GM19463 (cell line): ENCODE results near the gene KLF8.
"Not testable (repeated sequence)": the region's sequence is repeated elsewhere in the genome, so short reads cannot be mapped to it uniquely, and the experiment has no call there.

Source experiments
- ATAC-seq: cut with Tn5 transposase; IDR thresholded peaks from one replicate; pipeline ENCODE4 v1.9.1; 2021; ENCODE audit warnings: mild to moderate bottlenecking, moderate library complexity; ENCODE audit not compliant: unreplicated experiment

KLF8 gene

GRCh38 chrX:56232221-56233082 lies at the start of gene KLF8:
KLF8 (plus strand) TSS chrX:56232356; CDS start chrX:56233335, 979 bp downstream.
- ATAC-seq: peak; percentile 66

DNA sequence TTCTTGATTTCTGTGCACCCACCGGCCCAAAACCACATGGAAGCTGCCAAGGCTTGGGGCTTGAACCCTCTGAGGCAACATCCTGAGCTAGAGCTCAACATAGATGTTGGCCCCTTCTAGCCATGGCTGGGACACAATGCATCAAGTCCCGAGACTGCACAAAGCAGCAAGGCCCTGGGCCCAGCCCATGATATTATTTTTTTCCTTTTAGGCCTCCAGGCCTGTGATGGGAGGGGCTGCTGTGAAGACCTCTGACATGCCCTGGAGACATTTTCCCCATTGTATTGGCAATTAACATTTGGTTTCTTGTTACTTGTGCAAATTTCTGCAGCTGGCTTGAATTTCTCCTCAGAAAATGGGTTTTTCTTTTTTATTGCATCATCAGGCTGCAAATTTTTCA lies 25.2 kb upstream of the KLF8 start:
- ATAC-seq: not testable (repeated sequence)

- no peak for ATAC-seq
Measured at GRCh38 chrX:56211701-56212100, 20.5 kb upstream of the KLF8 start.

DNA sequence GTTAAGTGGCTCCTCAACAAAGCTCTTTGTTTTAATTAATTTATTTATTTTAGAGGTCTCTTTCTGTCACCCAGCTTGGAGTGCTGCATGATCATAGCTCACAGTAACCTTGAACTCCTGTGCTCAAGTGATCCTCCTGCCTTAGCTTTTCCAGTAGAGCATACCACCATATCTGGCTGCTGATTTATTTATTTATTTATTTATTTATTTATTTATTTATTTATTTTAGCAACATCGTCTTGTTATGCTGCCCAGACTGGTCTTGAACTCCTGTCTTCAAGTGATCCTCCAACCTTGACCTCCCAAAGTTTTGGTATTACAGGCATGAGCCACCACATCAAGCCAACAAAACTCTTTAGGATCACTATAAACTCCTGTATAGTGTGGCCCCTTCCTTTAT lies 15.8 kb upstream of the KLF8 start:
- ATAC-seq: no peak

GRCh38 chrX:56219700-56220099 lies 12.5 kb upstream of the KLF8 start:
- no peak for ATAC-seq

GRCh38 chrX:56221101-56221500 lies 11.1 kb upstream of the KLF8 start:
- no peak for ATAC-seq

DNA sequence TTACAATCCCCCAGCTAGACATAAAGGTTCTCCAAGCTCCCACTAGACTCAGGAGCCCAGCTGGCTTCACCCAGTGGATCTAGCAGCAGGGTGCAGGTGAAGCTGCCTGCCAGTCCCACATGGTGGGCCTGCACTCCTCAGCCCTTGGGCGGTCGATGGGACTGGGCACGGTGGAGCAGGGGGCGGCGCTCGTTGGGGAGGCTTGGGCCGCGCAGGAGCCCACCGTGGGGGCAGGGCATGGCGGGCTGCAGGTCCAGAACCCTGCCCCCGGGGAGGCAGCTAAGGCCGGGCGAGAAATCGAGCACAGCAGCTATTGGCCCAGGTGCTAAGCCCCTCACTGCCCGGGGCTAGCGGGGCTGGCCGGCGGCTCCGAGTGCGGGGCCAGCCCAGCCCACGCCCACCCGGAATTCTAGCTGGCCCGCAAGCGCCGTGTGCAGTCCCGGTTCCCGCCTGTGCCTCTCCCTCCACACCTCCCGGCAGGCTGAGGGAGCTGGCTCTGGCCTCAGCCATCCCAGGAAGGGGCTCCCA lies 9.6 kb upstream of the KLF8 start:
- no peak for ATAC-seq

DNA sequence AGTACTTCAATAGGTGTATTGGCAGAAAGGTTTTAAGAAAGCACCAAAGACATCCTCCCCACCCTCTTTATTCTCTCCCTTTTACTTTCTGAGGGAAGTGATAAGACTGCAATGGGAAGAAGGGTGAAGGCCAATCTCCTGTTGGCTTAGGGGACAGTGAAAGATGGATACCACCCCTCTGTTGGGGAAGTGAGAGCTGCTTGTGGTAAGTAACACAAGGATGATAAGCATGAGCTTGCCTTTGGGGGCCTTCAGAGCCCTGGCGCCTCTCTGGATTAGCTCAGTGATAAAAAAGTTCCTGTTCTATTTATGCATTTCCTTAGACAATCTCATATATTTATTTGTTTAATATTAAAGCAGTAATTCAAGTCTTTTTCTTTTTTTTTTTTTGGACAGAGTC lies 5.2 kb upstream of the KLF8 start:
- ATAC-seq: no peak

- no peak for ATAC-seq
Measured at GRCh38 chrX:56228914-56229313, 3.2 kb upstream of the KLF8 start.

- no peak for ATAC-seq
Measured at GRCh38 chrX:56231537-56232090, 542 bp upstream of the KLF8 start.

- no peak for ATAC-seq
Measured at GRCh38 chrX:56233100-56233499, 944 bp downstream of the KLF8 start.

GRCh38 chrX:56233682-56234081 lies 1.5 kb downstream of the KLF8 start:
- ATAC-seq: peak; percentile 92

DNA sequence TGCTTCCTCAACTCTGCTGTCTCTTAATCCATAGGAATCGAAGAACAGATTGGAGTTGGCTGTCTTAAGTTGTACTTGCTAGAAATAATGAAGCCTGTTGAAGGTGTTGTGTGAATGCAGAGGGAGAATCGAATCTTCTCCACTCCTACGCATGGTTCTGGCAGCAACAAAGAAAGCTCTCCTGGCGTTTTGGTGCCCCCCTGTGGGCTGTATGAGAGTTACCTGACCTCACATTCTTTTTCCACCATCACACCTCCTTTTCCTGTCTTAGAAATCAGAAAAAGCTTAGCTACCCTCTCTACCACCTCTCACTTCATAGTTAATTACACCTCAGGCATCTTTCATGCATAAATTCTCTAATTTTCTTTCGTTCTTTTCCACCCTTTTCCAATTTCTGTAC lies 16.3 kb downstream of the KLF8 start:
- peak; percentile 94 for ATAC-seq

DNA sequence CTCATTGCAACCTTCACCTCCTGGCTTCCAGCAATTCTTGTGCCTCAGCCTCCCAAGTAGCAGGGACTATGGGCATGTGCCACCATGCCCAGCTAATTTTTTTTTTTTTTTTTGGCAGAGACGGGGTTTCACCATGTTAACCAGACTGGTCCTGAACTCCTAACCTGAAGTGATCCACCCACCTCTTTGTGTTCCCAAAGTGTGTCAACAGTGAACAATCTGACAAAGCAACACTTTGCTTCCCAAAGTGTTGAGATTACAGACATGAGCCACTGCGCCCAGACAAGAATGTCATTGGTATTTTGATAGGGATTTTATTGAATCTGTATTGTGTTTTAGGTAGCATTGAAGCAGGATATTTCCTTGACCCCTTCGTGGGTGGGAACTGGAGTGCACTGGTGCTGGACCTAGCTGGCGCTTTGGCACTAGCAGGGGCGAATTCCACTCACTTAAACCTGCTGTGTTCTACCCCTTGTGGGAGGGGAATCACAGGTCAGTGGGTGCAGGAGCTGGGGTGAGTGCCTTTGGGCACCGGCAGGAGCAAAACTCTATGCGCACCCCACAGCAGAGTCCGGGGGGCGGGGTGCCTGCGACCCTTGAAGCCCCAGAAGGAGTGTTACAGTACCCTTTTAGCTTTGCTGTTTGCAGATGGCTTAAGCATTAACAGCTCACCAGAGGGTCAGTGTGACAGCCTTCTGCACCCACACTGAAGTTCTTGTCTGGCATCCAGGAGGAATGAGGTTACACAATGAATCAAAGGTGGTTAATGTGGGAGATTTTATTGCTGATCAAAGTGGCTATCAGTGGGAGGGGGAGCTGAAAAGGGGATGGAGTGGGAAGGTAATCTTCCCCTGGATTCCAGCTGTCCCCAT lies 21.9 kb downstream of the KLF8 start:
- no peak for ATAC-seq

DNA sequence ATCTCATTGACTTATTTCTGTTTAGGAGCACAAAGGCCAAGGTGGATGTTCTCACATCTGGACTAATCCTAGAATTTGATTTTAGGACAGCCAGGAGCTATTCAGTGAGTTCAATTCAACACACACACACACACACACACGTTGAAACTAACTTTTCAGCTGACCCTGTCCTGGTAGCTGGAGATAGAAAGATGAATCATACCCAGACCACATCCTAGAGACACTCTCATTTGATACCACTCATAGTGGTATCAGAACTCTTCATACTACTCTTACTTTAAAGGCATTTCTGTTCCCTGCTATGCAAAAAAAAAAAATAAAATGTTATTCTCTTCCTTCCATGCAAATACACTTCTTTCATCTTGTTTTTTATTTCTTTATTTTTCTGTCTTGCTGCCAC lies 36.7 kb downstream of the KLF8 start:
- ATAC-seq: peak; percentile 97

DNA sequence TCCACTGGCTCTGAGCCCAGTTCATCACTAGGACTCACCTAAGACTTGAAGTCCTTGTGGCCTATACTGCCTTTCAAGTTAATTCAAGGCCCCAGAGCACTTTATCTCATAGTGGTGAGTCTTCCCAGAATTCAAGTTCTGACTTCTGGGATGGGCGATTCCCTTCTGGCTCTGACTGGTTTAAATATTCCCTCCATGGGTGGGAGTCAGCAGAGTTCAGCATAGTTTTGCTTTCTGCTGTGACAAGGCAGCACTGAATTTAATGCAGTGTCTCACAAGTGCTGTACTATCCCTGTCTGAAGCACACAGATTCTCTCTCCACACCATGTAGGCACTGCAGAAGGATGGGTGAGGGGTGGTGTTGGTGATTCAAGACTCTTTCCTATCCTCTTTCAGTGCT lies 46.5 kb downstream of the KLF8 start:
- ATAC-seq: no peak

- no peak for ATAC-seq
Measured at GRCh38 chrX:56279863-56280262, 47.7 kb downstream of the KLF8 start.

- no peak for ATAC-seq
Measured at GRCh38 chrX:56281789-56282188, 49.6 kb downstream of the KLF8 start.

- no peak for ATAC-seq
Measured at GRCh38 chrX:56284269-56284668, 52.1 kb downstream of the KLF8 start.

GRCh38 chrX:56288608-56289007 lies 56.5 kb downstream of the KLF8 start:
- no peak for ATAC-seq

GRCh38 chrX:56289449-56289848 lies 57.3 kb downstream of the KLF8 start:
- ATAC-seq: no peak
